Measurements from ENCODE around the gene ALAD. TPM values are rescaled to one million over a fixed set of nuclear protein-coding genes. Genes with fewer than 3 reads are reported as not detected.

ALAD gene
- total and polyA plus RNA-seq, 2 of the 13 experiments (the other 11 are each of a cell fraction or from before 2014, with no cell fraction given): 21.8 to 30.1 TPM

- TF ChIP-seq ZNF513 (CRISPR knock-in tag; conservative IDR thresholded peaks at IDR 0.05) (no peak), HMGA1 (CRISPR knock-in tag; conservative IDR thresholded peaks at IDR 0.05) (no peak), NCOA2 (CRISPR knock-in tag; IDR thresholded peaks at IDR 0.05) (peak; percentile 48; the same call in 1 of the 2 replicates), ZNF777 (CRISPR knock-in tag; IDR thresholded peaks at IDR 0.05) (peak; percentile 64), NR1H2 (CRISPR knock-in tag; IDR thresholded peaks at IDR 0.05; ENCODE audit: borderline replicate concordance, low read depth) (no peak), JUND (CRISPR knock-in tag; IDR thresholded peaks at IDR 0.05) (peak; percentile 54; the same call in 1 of the 2 replicates), BORCS8-MEF2B (CRISPR knock-in tag; IDR thresholded peaks at IDR 0.05) (peak; percentile 71), CHD2 (IDR thresholded peaks at IDR 0.05; ENCODE audit: low read depth, low read length) (0 out of 2 replicates have a peak, but pooled peaks have one; percentile 13), ZFP36 (IDR thresholded peaks at IDR 0.05; ENCODE audit: borderline replicate concordance, low read depth, low read length, partially characterized antibody) (no peak), MXD1 (CRISPR knock-in tag; IDR thresholded peaks at IDR 0.05) (peak; percentile 51; the same call in 1 of the 2 replicates), RFXANK (CRISPR knock-in tag; IDR thresholded peaks at IDR 0.05) (peak; percentile 90; the same call in 1 of the 2 replicates), SNAI1 (CRISPR knock-in tag; IDR thresholded peaks at IDR 0.05; ENCODE audit: borderline replicate concordance) (0 out of 2 replicates have a peak, but pooled peaks have one; percentile 50), EZH2 (conservative IDR thresholded peaks at IDR 0.05; ENCODE audit: low read depth, low read length) (no peak), ELF1 (CRISPR knock-in tag; IDR thresholded peaks at IDR 0.05) (peak; percentile 76), ZNF17 (CRISPR knock-in tag; IDR thresholded peaks at IDR 0.05) (no peak), CHD4 (IDR thresholded peaks at IDR 0.05; ENCODE audit: borderline replicate concordance, low read length) (no peak), POGZ (CRISPR knock-in tag; IDR thresholded peaks at IDR 0.05) (peak; percentile 97), ATF7 (IDR thresholded peaks at IDR 0.05) (no peak), ATF7 (CRISPR knock-in tag; IDR thresholded peaks at IDR 0.05) (no peak), ZNF674 (CRISPR knock-in tag; IDR thresholded peaks at IDR 0.05; ENCODE audit: low read depth) (no peak), PAXIP1 (CRISPR knock-in tag; conservative IDR thresholded peaks at IDR 0.05) (peak; percentile 72), THRA (CRISPR knock-in tag; IDR thresholded peaks at IDR 0.05; ENCODE audit: borderline replicate concordance) (peak; percentile 70; the same call in 1 of the 2 replicates), FOXK2 (IDR thresholded peaks at IDR 0.05) (no peak)
Measured at GRCh38 chr9:113340011-113340699, 60.9 kb downstream of the ALAD start, which contains the start of gene WDR31 (continued).

All from HepG2 (cell line).